GM12801 (cell line): ENCODE measurements around the gene ST3GAL2.

Experiments
- CTCF ChIP-seq: IDR thresholded peaks from one replicate; pipeline ENCODE4 v1.5.1; 2011; ENCODE audit warnings: control low read depth; ENCODE audit not compliant: insufficient read length; ENCODE audit errors: extremely low read depth

Gene ST3GAL2

DNA sequence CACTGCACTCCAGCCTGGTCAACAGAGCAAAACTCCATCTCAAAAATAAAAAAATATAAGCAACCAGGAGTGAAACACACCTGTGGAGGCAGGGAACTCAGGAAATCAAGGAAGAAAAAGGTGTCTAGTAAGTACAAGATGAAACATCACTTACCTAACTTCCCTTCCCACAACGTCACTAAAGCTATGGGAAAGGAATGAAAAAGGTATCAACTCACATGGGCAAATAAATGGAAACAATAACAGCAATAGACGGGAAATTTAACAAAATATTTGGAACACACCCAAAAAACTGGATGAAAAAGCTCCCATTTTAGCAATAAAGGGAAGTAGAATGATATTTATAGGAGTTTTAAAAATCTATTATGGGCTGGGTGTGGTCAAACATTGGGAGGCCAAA lies 61.1 kb downstream of the ST3GAL2 start:
- no peak for TF ChIP-seq CTCF

- TF ChIP-seq CTCF: no peak
These were observed 63.0 kb downstream of the ST3GAL2 start for GRCh38 chr16:70375636-70376611.

GRCh38 chr16:70374213-70374612 lies 64.7 kb downstream of the ST3GAL2 start:
- no peak for TF ChIP-seq CTCF

GRCh38 chr16:70372921-70373728 lies 65.8 kb downstream of the ST3GAL2 start:
- TF ChIP-seq CTCF: no peak

DNA sequence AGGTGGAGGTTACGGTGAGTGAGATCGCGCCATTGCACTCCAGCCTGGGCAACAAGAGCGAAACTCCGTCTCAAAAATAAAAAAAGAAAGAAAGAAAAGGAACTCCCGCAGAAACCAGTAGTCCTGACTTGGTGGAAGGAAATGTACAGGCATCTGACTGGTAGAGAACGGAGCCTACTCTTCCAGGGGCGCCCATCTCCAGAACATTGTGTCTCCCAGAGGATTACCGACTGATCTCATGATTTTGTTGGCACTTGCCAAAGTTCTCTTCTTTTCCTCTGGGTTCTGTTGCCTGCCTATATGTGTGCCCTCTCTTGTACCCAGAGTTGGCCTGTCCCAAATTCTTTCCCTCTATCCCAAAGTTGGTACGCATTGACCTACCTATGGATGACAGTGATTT lies 68.0 kb downstream of the ST3GAL2 start:
- TF ChIP-seq CTCF: no peak

DNA sequence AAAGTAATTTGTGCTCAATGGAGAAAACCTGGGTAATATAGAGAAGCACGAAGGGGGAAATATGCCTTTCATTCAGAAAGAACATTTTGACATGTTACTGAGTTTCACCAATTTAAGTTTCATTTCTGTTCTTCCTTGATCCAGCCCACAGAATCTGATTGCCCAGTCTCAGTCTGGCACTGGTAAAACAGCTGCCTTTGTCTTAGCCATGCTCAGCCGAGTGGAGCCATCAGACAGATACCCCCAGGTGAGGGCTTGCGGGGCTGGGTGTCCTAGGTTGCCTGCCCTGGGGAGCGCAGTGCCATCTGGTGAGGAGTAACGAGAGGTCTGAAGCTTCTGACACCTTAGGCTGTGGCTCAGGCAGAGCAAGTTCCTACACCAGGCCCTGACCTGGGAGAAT lies 74.5 kb downstream of the ST3GAL2 start:
- TF ChIP-seq CTCF: no peak

DNA sequence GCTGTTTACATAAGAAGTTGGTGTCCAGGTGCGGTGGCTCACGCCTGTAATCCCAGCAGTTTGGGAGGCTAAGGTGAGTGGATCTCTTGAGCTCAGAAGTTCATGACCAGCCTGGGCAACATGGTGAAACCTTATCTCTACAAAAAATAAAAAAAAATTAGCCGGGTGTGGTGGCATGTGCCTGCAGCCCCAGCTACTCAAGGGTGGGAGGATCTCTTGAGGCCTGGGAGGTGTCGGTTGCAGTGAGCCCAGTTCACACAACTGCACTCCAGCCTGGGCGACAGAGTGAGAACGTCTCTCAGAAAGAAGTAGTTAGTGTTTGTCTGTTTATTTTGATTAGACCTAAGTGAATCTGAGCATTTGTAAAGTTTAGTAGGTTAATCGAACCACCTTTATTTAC lies 79.3 kb downstream of the ST3GAL2 start:
- no peak for TF ChIP-seq CTCF
